Ascending aorta (tissue), 2 donors: ENCODE results near the gene TMEM63B. TPM values are rescaled to one million over a fixed set of nuclear protein-coding genes. Genes with fewer than 3 reads are reported as not detected.

Experiments used
- DNase-seq, 2 donors: peaks; one replicate each; pipeline ENCODE4 v3.0.0-alpha.2; 2019; ENCODE audit warnings: low spot score in 2 of 2
- H3K27ac ChIP-seq, 2 donors: fragments of 200-600 bp; sonication (generic); one replicate each; pipeline ENCODE4 v1.5.1; 2016 to 2017; ENCODE audit warnings: mild to moderate bottlenecking in 1 of 2
- H3K27me3 ChIP-seq: fragments of 200-600 bp; sonication (generic); one replicate; pipeline ENCODE4 v1.5.1; 2017
- H3K36me3 ChIP-seq, 2 donors: fragments of 200-600 bp; sonication (generic); one replicate each; pipeline ENCODE4 v1.5.1; 2016
- H3K4me1 ChIP-seq, 2 donors: fragments of 200-600 bp; sonication (generic); one replicate each; pipeline ENCODE4 v1.5.1; 2016 to 2017; ENCODE audit warnings: mild to moderate bottlenecking in 1 of 2
- H3K4me3 ChIP-seq, 2 donors: fragments of 200-600 bp; sonication (generic); one replicate each; pipeline ENCODE4 v1.5.1; 2016 to 2017; ENCODE audit warnings: mild to moderate bottlenecking in 1 of 2
- H3K9me3 ChIP-seq, 2 donors: fragments of 200-600 bp; sonication (generic); one replicate each; pipeline ENCODE4 v1.5.1; 2016
- CTCF ChIP-seq, 3 experiments: fragments of 200-600 bp in 2 of 3; fragments of 450-650 bp in 1 of 3; sonication (generic) in 2 of 3; IDR thresholded peaks; one replicate each; pipeline ENCODE4 v1.5.1; 2016 to 2019; ENCODE audit warnings: antibody characterized with exemption in 3 of 3, mild to moderate bottlenecking in 1 of 3, moderate library complexity in 1 of 3
- intact Hi-C: fragments of 100-400 bp; cut with DNase I; formaldehyde crosslinking; loops from one replicate; pipeline ENCODE4 v1.15.1; 2023
- total RNA-seq: library from RNA; depleted of rRNA; stranded (reverse); fragments of >200 nt; gene quantifications from one replicate; pipeline ENCODE4 v1.1.0, GENCODE V29; 2016

Gene TMEM63B
- total RNA-seq, 1 donor from 2014 or later = 9.6 TPM

- no peaks in the 10 kb centered on the region for H3K9me3 ChIP-seq
- peaks cover 28 to 54% of the 10 kb centered on the region in 2 donors for H3K36me3 ChIP-seq
- H3K27ac ChIP-seq = no peak overlapping the region
- no peak for TF ChIP-seq CTCF (IDR thresholded peaks at IDR 0.05)
- no peak overlapping the region for H3K4me3 ChIP-seq
- no peak for DNase-seq
- H3K27me3 ChIP-seq = no peaks in the 10 kb centered on the region
- H3K4me1 ChIP-seq = no peaks in the 10 kb centered on the region
- intact Hi-C loops = no loop called here
These were observed 18.9 kb upstream of the TMEM63B start for GRCh38 chr6:44108471-44108870.

- Histone ChIP-seq H3K4me1 (no peaks in the 10 kb centered on the region), H3K9me3 (no peaks in the 10 kb centered on the region), H3K36me3 (peaks cover 36 to 54% of the 10 kb centered on the region in 2 donors), H3K27me3 (no peaks in the 10 kb centered on the region), H3K27ac (peak overlapping the region in 1 of 2 donors; percentile 71), H3K4me3 (no peak overlapping the region)
- no peak for TF ChIP-seq CTCF (IDR thresholded peaks at IDR 0.05)
- DNase-seq = no peak
- intact Hi-C loops = no loop called here
These were observed 18.1 kb upstream of the TMEM63B start for GRCh38 chr6:44109212-44109611.

GRCh38 chr6:44110005-44110676 lies 17.2 kb upstream of the TMEM63B start:
- no peak for DNase-seq
- Histone ChIP-seq H3K27me3 (no peaks in the 10 kb centered on the region), H3K36me3 (peaks cover 40 to 52% of the 10 kb centered on the region in 2 donors), H3K9me3 (no peaks in the 10 kb centered on the region), H3K4me3 (no peak overlapping the region), H3K27ac (peak overlapping the region in 1 of 2 donors; percentile 71), H3K4me1 (no peaks in the 10 kb centered on the region)
- intact Hi-C loops = no loop called here
- TF ChIP-seq CTCF (IDR thresholded peaks at IDR 0.05) = no peak

DNA sequence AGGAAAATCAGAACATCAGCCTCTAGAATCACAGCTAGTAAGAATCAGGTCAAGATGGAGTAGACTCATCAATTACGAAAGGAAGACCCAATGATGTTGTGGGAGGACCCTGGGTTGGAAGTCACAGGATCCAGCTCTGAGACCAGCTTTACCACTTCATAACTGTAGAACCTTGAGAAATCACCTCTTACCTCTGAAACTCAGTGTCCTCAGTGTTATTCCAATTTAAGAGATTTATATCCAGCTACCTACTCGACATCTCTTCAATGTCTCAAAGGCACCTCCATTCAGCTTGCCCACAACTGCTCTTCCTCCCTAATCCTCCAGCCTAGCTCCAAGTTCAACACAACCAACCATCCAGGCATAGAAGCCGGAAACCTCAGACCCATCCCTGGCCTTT lies 16.4 kb upstream of the TMEM63B start:
- peak overlapping the region in 1 of 2 donors; percentile 71 for H3K27ac ChIP-seq
- H3K9me3 ChIP-seq = no peaks in the 10 kb centered on the region
- intact Hi-C loops = no loop called here
- peaks cover 4 to 7% of the 10 kb centered on the region in 2 donors for H3K4me1 ChIP-seq
- TF ChIP-seq CTCF (IDR thresholded peaks at IDR 0.05) = no peak
- H3K36me3 ChIP-seq = peaks cover 40 to 52% of the 10 kb centered on the region in 2 donors
- H3K27me3 ChIP-seq = no peaks in the 10 kb centered on the region
- DNase-seq = no peak
- no peak overlapping the region for H3K4me3 ChIP-seq

- no peak for TF ChIP-seq CTCF (IDR thresholded peaks at IDR 0.05)
- H3K27me3 ChIP-seq = no peaks in the 10 kb centered on the region
- H3K9me3 ChIP-seq = no peaks in the 10 kb centered on the region
- peaks cover 7 to 9% of the 10 kb centered on the region in 2 donors for H3K4me1 ChIP-seq
- H3K4me3 ChIP-seq = no peak overlapping the region
- DNase-seq = no peak
- H3K27ac ChIP-seq = peak overlapping the region in 1 of 2 donors; percentile 71
- H3K36me3 ChIP-seq = peaks cover 40 to 52% of the 10 kb centered on the region in 2 donors
- intact Hi-C loops = no loop called here
These were observed 15.6 kb upstream of the TMEM63B start for GRCh38 chr6:44111434-44112417.
